ENCODE measurements around the gene TNRC6C. TPM values are rescaled to one million over a fixed set of nuclear protein-coding genes. Genes with fewer than 3 reads are reported as not detected.

Gene TNRC6C
- total RNA-seq, 4 donors from 2014 or later = 15.8 to 30.3 (median 27.7) TPM

- 80 to 85% methylated on average over 5 of the region's 5 CpGs for WGBS, 2 donors (ENCODE audit: low coverage in 1 of 2)
- Histone ChIP-seq H3K9me3 (no peaks in the 10 kb centered on the region), H3K27ac (no peak overlapping the region), H3K4me1 (peaks cover 0 to 45% (median 17%) of the 10 kb centered on the region in 3 donors), H3K36me3 (peaks cover 0 to 66% of the 10 kb centered on the region in 2 donors), H3K4me3 (no peak overlapping the region), H3K27me3 (peaks cover 17% of the 10 kb centered on the region)
- no peak for ATAC-seq
- TF ChIP-seq POLR2AphosphoS5 (IDR thresholded peaks at IDR 0.05) = no peak
- no peak for TF ChIP-seq POLR2A (IDR thresholded peaks at IDR 0.05)
- no peak for TF ChIP-seq CTCF (IDR thresholded peaks at IDR 0.05)
- no peak for TF ChIP-seq EP300 (IDR thresholded peaks at IDR 0.05)
Measured at GRCh38 chr17:78123258-78123929, 164.9 kb downstream of the TNRC6C start.

GRCh38 chr17:78124081-78124835, 165.8 kb downstream of the TNRC6C start:
- peaks cover 0 to 54% (median 21%) of the 10 kb centered on the region in 3 donors for H3K4me1 ChIP-seq
- no peak for TF ChIP-seq POLR2AphosphoS5 (IDR thresholded peaks at IDR 0.05)
- no peak for TF ChIP-seq CTCF (IDR thresholded peaks at IDR 0.05)
- no peak for TF ChIP-seq EP300 (IDR thresholded peaks at IDR 0.05)
- no peak for TF ChIP-seq POLR2A (IDR thresholded peaks at IDR 0.05)
- H3K36me3 ChIP-seq = peaks cover 0 to 59% of the 10 kb centered on the region in 2 donors
- ATAC-seq = no peak
- peaks cover 26% of the 10 kb centered on the region for H3K27me3 ChIP-seq
- no peak overlapping the region for H3K4me3 ChIP-seq
- peak overlapping the region in 3 of 4 donors; percentile 77 to 81 (median 81) for H3K27ac ChIP-seq
- WGBS, 2 donors (ENCODE audit: low coverage in 1 of 2) = 77 to 100% methylated on average over 2 to 6 of the region's 30 CpGs
- H3K9me3 ChIP-seq = no peaks in the 10 kb centered on the region

GRCh38 chr17:78124836-78125137, 166.3 kb downstream of the TNRC6C start:
- ATAC-seq = no peak
- H3K36me3 ChIP-seq = peaks cover 0 to 58% of the 10 kb centered on the region in 2 donors
- H3K27me3 ChIP-seq = peaks cover 31% of the 10 kb centered on the region
- TF ChIP-seq CTCF (IDR thresholded peaks at IDR 0.05) (no peak), POLR2AphosphoS5 (IDR thresholded peaks at IDR 0.05) (no peak), POLR2A (IDR thresholded peaks at IDR 0.05) (peak in 1 of 2 donors; percentile 5), EP300 (IDR thresholded peaks at IDR 0.05) (no peak)
- H3K27ac ChIP-seq = peak overlapping the region in 3 of 4 donors; percentile 77 to 81 (median 81)
- no CpG with 5 or more reads among the region's 12 CpGs for WGBS, 2 donors (ENCODE audit: low coverage in 1 of 2)
- H3K4me1 ChIP-seq = peaks cover 0 to 59% (median 21%) of the 10 kb centered on the region in 3 donors
- H3K9me3 ChIP-seq = no peaks in the 10 kb centered on the region
- no peak overlapping the region for H3K4me3 ChIP-seq

- no peak for ATAC-seq
- TF ChIP-seq EP300 (IDR thresholded peaks at IDR 0.05) (no peak), POLR2AphosphoS5 (IDR thresholded peaks at IDR 0.05) (no peak), POLR2A (IDR thresholded peaks at IDR 0.05) (no peak), CTCF (IDR thresholded peaks at IDR 0.05) (no peak)
Measured at GRCh38 chr17:78125138-78125913, 166.8 kb downstream of the TNRC6C start.

More at GRCh38 chr17:78125138-78125913, 166.8 kb downstream of the TNRC6C start:
- Histone ChIP-seq H3K36me3 (peaks cover 0 to 56% of the 10 kb centered on the region in 2 donors), H3K9me3 (no peaks in the 10 kb centered on the region), H3K4me1 (peaks cover 0 to 65% (median 21%) of the 10 kb centered on the region in 3 donors), H3K4me3 (no peak overlapping the region), H3K27ac (peak overlapping the region in 3 of 4 donors; percentile 77 to 81 (median 81)), H3K27me3 (peaks cover 36% of the 10 kb centered on the region)
- 83% methylated on average over 1 of the region's 39 CpGs; no CpG with 5 or more reads in 1 of the 2 donors for WGBS, 2 donors (ENCODE audit: low coverage in 1 of 2)
